MM.1S (cell line): ENCODE results near the gene GABARAP.

Experiments used
- EZH2 ChIP-seq: fragments of 300-600 bp; sonication (generic); optimal IDR thresholded peaks from 2 replicates; pipeline ENCODE3; 2017; ENCODE audit warnings: low read depth, mild to moderate bottlenecking, antibody characterized with exemption, low read length, mixed read lengths
- TF ChIP-seq, protein P1 (sequence below): fragments of 300-600 bp; sonication (generic); IDR thresholded peaks from 2 replicates; pipeline ENCODE4 v1.5.1; 2016; ENCODE audit warnings: antibody characterized with exemption, low read length, mixed read lengths

- TF ChIP-seq, protein P1, sequence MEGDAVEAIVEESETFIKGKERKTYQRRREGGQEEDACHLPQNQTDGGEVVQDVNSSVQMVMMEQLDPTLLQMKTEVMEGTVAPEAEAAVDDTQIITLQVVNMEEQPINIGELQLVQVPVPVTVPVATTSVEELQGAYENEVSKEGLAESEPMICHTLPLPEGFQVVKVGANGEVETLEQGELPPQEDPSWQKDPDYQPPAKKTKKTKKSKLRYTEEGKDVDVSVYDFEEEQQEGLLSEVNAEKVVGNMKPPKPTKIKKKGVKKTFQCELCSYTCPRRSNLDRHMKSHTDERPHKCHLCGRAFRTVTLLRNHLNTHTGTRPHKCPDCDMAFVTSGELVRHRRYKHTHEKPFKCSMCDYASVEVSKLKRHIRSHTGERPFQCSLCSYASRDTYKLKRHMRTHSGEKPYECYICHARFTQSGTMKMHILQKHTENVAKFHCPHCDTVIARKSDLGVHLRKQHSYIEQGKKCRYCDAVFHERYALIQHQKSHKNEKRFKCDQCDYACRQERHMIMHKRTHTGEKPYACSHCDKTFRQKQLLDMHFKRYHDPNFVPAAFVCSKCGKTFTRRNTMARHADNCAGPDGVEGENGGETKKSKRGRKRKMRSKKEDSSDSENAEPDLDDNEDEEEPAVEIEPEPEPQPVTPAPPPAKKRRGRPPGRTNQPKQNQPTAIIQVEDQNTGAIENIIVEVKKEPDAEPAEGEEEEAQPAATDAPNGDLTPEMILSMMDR = no peak
- no peak for TF ChIP-seq EZH2
These were observed 6.5 kb upstream of the GABARAP start for GRCh38 chr17:7248796-7249195.
